Type B pancreatic cell (in vitro differentiated cells): ENCODE results near the gene EFHC2. TPM values are rescaled to one million over a fixed set of nuclear protein-coding genes. Genes with fewer than 3 reads are reported as not detected.
A peak's percentile ranks its signal among the peaks of the same experiment; 100 is the strongest.

Experiments used
- DNase-seq: peaks from one replicate; pipeline ENCODE4 v3.0.0; 2021; ENCODE audit warnings: mixed read lengths; ENCODE audit not compliant: unreplicated experiment; ENCODE audit errors: extremely low spot score
- H3K27ac Mint-ChIP-seq: 2 replicates; pipeline ENCODE4 v1.8.0; 2021; ENCODE audit warnings: mild to moderate bottlenecking, mixed read lengths
- H3K27me3 Mint-ChIP-seq: 2 replicates; pipeline ENCODE4 v1.8.0; 2021; ENCODE audit warnings: mixed read lengths
- H3K36me3 Mint-ChIP-seq: 2 replicates; pipeline ENCODE4 v1.8.0; 2021; ENCODE audit warnings: mixed read lengths
- H3K4me1 Mint-ChIP-seq: one replicate; pipeline ENCODE4 v1.8.0; 2021; ENCODE audit warnings: mixed read lengths; ENCODE audit not compliant: unreplicated experiment
- H3K4me3 Mint-ChIP-seq: 2 replicates; pipeline ENCODE4 v1.8.0; 2021; ENCODE audit warnings: mild to moderate bottlenecking, mixed read lengths
- H3K9me3 Mint-ChIP-seq: 2 replicates; pipeline ENCODE4 v1.8.0; 2021; ENCODE audit warnings: mixed read lengths
- long read RNA-seq: library from polyadenylated mRNA; unstranded; transcript quantifications from one replicate; pipeline ENCODE4 v2.0.0, GENCODE V29; 2020
- total RNA-seq: library from RNA; stranded (reverse); gene quantifications from 2 replicates; pipeline ENCODE4 v1.2.1, GENCODE V29; 2021; ENCODE audit warnings: low replicate concordance
- TF ChIP-seq, protein P1 (sequence below): fragments of 200-600 bp; sonication (generic); conservative IDR thresholded peaks from 2 replicates; pipeline ENCODE4 v1.5.0; 2021; ENCODE audit warnings: antibody characterized with exemption, mild to moderate bottlenecking

Gene EFHC2
- 0.21 and 2.1 TPM in 2 replicates for total RNA-seq
- long read RNA-seq, partial matches to known transcripts, result 1 of 1 reads
- long read RNA-seq, other reads (novel, unspliced or antisense), result 0 of 1 reads

DNA sequence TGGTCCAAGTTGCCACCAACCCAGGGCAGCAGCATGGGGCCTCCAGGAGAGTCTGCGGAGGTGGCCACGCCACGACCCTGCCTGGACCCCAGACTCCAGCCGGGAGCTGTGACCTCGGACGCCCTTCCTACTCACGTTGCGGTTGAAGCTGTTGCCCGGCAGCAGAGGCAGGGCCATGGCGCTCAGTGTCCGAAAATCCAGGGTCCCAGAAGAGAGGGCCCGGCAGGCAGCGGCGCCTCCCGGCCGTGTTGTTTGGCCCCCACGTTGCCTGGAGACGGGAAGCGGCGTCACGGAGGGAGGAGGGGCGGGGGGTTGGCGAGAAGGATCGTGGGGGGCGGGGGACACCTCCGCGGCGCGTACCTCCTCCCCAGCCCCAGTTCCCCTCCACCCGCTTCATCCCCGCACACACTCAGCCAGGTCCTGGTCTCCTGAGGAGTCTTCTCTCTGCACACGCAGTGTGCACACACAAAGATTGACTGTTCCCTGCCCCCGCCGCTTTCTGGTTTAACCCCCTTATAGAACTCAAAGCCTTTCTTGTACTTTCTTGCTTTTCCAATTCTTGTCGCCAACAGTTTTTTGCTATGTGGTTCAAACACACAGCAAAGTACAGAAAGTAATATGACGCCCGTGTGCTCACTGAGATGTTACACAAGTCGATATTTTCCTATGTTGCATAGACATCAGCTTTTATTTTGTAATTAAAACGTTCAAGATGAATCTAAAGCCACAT is at the start of gene EFHC2:
TSS of gene EFHC2 (minus strand) at position 261 of the 730 bp plus-strand sequence. CDS start at position 177, 84 bp downstream.
- Mint-ChIP-seq H3K9me3 (no peaks in the 10 kb centered on the region), H3K27me3 (no peaks in the 10 kb centered on the region), H3K4me1 (peaks cover 7% of the 10 kb centered on the region), H3K36me3 (no peaks in the 10 kb centered on the region), H3K27ac (no peak within 1 kb of the TSS), H3K4me3 (peak within 1 kb of the TSS; percentile 82)
- DNase-seq, result peak; percentile 69
- TF ChIP-seq, protein P1, sequence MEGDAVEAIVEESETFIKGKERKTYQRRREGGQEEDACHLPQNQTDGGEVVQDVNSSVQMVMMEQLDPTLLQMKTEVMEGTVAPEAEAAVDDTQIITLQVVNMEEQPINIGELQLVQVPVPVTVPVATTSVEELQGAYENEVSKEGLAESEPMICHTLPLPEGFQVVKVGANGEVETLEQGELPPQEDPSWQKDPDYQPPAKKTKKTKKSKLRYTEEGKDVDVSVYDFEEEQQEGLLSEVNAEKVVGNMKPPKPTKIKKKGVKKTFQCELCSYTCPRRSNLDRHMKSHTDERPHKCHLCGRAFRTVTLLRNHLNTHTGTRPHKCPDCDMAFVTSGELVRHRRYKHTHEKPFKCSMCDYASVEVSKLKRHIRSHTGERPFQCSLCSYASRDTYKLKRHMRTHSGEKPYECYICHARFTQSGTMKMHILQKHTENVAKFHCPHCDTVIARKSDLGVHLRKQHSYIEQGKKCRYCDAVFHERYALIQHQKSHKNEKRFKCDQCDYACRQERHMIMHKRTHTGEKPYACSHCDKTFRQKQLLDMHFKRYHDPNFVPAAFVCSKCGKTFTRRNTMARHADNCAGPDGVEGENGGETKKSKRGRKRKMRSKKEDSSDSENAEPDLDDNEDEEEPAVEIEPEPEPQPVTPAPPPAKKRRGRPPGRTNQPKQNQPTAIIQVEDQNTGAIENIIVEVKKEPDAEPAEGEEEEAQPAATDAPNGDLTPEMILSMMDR, result no peak

DNA sequence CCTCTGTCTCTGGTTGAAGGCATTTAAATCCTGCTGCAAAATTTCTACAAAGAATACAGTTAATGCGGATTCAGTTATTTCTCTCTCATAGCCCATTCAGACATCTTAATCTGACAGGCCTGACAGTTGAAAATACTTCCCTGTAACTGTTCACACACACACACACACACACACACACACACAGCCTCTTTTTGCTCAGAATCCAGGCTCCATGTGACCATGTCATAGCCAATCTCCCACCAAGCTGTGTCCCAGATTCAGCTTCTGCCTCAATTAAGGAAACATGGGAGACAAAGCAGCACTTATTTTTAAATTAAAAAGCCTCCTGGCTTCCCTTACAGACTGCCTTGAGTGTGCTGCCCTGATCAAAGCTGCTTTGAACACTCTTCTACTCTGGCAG is 49.3 kb upstream of the EFHC2 start:
- H3K36me3 Mint-ChIP-seq, result no peaks in the 10 kb centered on the region
- no peaks in the 10 kb centered on the region for H3K4me1 Mint-ChIP-seq
- H3K4me3 Mint-ChIP-seq, result no peak overlapping the region
- peaks cover 9% of the 10 kb centered on the region for H3K9me3 Mint-ChIP-seq
- H3K27ac Mint-ChIP-seq, result no peak overlapping the region
- no peaks in the 10 kb centered on the region for H3K27me3 Mint-ChIP-seq
- DNase-seq, result no peak
- TF ChIP-seq, protein P1, result no peak

DNA sequence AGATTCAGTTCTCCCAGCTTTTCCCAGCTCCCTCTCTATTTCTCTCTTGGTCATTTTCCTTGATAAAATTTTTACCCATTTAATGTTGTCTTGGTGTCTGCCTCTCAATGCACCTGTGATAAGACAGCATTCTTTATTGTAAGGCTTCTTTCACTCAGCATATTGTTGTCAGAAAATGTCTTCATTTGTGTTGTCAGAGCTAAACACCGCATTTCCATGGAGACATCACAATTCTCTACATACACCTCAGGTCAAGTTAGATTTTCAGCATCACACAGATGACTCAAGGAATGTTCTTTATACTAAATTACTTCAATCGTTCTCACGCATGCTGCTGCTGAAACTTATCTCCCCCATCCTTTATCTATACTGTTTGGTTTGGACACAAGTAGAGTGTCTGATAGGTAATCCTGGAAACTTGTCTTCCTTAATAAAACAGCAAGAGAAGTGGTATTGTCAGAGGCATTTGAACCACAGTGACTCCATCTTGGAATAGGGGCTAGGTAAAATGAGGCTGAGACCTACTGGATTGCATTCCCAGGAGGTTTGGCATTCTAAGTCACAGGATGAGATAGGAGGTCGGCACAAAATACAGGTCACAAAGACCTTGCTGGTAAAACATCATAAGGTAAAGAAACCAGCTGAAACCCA is 41.3 kb upstream of the EFHC2 start:
- Mint-ChIP-seq H3K9me3 (peaks cover 7% of the 10 kb centered on the region), H3K4me1 (no peaks in the 10 kb centered on the region)
- DNase-seq, result no peak

DNA sequence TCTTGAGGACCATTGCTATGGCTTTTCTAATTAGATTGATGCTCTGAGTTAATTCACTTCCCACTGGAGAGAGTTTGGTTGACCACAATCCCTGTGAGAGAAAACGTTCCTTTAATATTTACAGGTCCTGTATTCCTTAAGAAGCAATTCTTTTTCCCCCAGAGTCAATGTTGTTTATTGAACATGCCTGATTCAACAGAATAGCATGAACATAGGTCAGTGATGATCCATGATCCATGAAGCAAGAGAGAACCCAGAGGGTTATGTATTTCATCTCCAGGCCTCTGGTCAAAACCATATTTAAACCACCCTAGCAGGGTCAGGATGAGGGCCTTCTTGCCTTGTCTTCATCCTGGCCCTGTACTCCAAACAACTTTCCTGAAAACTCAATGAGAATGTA is 39.4 kb upstream of the EFHC2 start:
- H3K27ac Mint-ChIP-seq, result no peak overlapping the region
- H3K4me3 Mint-ChIP-seq, result no peak overlapping the region
- H3K36me3 Mint-ChIP-seq, result no peaks in the 10 kb centered on the region
- DNase-seq, result no peak
- no peaks in the 10 kb centered on the region for H3K4me1 Mint-ChIP-seq
- TF ChIP-seq, protein P1, result no peak
- peaks cover 7% of the 10 kb centered on the region for H3K9me3 Mint-ChIP-seq
- H3K27me3 Mint-ChIP-seq, result no peaks in the 10 kb centered on the region

More for the DNA sequence above, 41.3 kb upstream of the EFHC2 start:
- H3K27ac Mint-ChIP-seq, result no peak overlapping the region
- H3K27me3 Mint-ChIP-seq, result no peaks in the 10 kb centered on the region
- TF ChIP-seq, protein P1, result no peak
- H3K36me3 Mint-ChIP-seq, result no peaks in the 10 kb centered on the region
- H3K4me3 Mint-ChIP-seq, result no peak overlapping the region

GRCh38 chrX:44352758-44353157 is 9.3 kb upstream of the EFHC2 start:
- Mint-ChIP-seq H3K36me3 (no peaks in the 10 kb centered on the region), H3K27ac (no peak overlapping the region), H3K4me3 (no peak overlapping the region), H3K27me3 (no peaks in the 10 kb centered on the region), H3K9me3 (no peaks in the 10 kb centered on the region), H3K4me1 (no peaks in the 10 kb centered on the region)
- DNase-seq, result no peak
- TF ChIP-seq, protein P1, result no peak
